COLO668 (cell line): ENCODE data around the gene PRR15.
A peak's percentile ranks its signal among the peaks of the same experiment; 100 is the strongest.

Source experiments
- DNase-seq: peaks from one replicate; lab custom pipeline; 2025; ENCODE audit not compliant: unreplicated experiment; lab: John Stamatoyannopoulos, UW

Gene PRR15

DNA sequence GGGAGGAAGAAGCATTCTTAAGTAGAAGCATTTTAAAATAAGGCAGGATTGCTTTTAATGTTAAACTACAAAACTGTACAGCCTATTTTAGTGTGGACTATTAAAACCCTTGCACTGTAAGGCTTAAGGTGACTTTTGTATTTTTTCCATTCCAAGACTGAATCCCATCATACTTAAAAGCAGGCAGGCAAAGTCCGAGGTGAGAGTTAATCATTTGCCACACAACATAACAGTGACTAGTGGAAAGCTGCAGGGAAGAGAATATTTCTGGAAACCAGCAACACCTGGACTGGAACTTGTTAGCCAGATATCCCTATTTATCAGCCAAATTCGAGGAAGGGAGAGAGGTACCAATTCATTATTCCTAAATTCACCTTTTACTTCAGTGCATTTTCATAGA is 3.5 kb downstream of the PRR15 start:
- DNase-seq: peak; percentile 22

DNA sequence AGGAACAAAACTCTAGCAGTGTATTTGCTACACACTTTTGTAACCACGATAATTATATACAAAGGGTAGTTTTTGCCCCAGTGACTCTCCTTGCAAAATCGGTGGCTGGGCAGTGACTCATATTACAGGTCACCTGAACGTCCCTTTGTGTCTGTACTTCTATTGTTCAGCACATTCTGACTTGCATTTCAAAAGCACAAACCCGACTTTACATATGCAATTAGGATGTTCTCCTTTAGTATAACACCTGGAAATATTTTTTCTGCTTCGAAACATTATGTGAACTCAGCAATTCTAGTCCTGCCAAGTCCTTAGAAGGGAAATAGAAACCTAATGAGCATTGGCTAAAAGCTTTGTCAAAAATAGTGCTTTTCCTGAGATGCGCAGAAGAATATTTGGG is 6.0 kb downstream of the PRR15 start:
- peak; percentile 67 for DNase-seq

DNA sequence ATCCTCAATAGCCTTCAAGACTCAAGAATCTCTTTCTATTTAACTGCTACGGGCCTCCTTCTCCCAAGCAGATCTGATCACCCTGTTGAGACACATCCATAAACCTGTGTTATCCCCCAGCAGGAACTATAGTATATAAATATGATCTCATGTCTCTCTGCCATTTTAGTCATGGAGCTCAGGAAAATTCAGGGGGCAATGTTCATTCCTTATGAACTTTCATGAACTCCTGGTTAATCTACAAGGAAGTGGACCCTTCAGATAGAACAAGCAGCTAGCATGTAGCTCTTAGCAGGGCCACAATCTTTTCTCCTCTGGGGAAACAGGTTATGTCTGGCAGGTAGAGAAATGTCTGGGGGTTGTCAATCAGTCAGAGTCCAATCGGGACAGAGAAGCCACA is 8.9 kb downstream of the PRR15 start:
- DNase-seq: no peak

DNA sequence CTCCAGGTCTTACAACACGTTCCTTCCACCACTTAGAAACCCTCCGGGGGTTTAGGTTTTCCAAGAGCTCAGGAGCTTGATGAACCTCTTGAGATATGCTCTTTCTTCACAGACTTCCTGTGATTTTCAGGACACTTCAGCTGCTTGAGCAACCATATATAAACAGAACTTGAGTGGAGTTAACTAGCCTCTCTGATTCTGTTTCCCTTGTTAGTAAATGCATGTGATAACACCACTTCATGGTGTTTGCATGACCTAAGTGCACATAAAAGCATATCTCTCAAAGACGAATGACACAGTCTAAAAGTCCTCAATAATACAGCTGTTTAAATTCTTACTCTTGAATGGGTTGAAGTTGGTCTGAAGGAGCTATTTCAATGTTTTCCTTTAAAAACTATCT is 9.9 kb downstream of the PRR15 start:
- DNase-seq: no peak

DNA sequence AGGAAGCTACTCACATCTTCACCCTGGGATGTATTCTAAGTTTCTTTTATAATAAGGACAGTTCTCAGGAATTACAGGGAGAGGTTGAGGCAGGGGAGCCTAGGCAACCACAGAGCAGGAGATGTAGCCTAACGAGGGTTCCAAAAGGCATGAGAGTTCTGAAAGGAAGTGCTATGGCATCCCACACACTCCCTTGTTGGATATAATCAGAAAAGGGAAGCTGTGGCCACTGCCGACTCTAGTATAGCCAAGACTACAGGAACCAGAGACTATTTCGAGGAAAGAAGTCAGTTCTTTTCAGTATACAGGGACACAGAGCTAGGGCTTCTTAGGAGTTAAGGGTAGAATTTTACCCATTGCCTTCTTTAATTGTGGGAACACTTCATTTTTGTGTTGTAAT is 11.0 kb downstream of the PRR15 start:
- no peak for DNase-seq

DNA sequence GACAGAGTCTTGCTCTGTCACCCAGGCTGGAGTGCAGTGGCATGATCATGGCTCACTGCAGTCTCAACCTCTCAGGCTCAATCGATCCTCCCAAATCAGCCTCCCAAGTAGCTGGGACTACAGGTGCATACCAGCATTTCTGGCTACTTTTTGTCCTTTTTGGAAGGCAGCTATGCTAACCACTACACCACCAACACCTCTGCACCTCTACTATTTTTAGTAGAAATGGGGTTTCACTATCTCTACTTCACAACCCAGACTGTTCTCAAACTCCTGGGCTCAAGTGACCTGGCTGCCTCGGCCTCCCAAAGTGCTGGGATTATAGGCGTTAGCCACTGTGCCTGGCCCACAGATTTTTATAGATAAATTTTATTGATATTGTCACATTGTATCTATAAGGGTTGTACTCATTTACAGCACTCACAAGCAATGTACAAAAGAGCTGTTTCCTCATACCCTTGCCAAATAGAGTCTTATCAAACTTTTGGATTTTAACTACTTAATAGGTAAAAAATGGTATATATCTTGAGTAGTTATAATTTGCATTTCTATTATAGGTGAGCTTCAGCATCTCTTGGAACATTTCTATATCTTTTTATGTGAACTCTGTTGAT is 23.7 kb downstream of the PRR15 start:
- no peak for DNase-seq

DNA sequence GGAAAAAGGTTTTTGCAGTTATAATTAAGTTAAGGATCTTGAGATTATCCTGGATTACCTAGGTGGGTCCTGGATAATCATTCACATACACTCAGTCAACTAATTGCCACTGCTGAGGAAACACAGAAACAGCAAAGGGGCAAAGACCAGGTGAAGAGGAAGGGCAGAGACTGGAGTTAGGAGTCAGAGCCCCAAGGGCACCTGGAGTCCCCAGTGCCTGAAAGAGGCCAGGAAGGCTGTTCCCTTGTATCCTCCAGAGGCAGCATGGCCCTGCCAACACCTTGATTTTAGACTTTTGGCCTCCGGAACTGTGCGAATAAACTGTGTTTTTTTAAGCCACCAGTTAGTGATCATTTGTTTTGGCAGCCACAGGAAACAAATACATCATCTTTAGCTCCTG is 24.6 kb downstream of the PRR15 start:
- DNase-seq: no peak

DNA sequence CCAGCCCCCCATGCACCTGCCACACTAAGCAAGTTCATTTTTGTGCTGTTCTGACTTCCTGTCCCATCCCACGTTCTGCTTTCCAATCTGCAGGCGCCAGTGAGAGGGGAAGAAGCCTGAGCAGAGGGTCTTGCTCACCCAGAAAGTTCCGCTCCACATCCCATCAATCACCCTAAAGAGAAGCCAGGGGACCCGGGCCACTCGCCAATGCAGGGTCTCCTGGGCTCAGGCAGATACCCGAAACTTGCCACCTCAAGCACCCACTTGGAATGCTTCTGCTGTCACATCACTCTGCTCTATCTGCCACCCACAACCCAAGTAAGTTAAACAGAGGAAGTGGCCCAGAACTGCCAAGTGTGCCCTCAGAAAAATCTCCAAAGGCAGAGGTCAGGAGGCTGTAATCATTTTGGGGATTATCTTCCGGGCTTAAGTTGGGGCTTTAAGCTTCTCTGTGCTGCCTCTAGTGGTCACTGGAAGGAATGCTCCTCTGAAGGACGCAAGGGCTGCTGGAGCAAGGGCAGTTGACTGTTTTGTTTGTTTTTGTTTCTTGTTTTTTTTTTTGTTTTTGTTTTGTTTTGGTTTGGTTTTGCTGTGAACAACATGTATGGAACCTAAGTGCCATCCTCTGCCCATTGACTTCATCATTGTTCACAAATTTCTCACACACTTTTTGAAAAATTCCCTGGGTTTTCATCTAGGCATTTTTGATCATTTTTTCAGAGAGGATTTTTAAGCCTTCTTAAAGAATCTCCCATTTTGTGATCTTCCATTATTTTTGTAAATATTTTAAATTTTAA is 25.5 kb downstream of the PRR15 start:
- peak; percentile 64 for DNase-seq

DNA sequence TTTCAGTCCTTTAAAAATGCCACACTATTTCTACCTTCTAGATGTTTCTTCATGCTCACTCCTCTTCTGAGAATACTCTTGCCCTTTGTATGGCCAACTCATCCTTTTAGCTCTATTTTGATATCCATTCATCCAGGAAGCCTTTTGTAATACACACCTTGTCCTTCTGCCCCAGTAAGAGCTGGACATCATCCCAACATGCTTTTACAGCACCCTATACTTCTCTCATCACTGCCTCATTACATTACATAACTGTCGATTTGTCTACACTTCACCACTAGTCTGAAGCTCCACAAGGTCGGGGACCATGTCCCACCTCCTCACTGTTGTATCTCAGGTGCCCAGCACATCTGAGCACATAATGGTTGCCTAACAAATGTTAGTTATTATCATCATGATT is 29.2 kb downstream of the PRR15 start:
- no peak for DNase-seq

DNA sequence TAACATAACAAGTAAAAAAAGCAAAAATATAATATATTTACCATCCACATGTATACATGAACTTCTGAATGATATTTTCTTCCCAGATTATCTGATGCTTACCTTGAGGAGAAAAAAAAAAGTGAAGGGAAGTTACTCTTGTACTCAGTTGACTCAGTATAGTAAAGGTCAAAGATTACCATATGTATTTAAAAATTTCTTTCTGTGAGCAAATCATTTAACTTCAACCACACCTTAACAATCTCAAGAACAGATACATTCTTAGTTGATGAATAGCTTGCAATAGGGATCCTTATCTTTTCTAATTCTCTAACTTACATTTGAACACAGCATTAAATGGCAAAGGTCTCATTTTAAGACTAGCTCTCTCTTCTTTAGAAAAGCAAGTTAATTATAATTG is 29.8 kb downstream of the PRR15 start:
- no peak for DNase-seq

DNA sequence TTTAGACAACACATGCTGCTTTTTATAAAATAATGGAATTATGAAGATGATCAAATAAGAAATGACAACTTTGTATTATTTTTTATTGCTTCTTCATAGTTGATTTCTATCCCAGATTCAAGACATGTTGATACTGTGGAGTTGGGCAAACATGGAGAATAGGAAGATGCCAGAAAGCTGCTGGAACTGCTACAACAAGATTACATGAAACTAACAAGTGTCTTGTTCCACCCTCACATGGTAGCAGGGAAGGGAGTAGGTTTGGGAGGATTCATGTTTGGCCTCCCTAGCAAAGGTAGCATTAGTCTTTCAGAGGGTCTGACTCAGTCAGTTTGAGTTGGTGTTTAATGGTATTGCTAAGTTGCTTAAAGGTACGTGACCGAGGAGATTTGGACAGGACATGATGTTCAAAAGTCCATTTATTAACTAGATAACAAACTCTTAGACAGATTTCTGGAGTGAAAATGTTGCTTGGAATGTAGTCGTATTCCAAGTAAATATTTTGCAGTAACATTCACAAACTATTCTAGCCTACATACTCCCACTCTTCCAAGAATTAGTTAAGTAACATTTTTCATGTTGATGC is 33.1 kb downstream of the PRR15 start:
- DNase-seq: no peak

DNA sequence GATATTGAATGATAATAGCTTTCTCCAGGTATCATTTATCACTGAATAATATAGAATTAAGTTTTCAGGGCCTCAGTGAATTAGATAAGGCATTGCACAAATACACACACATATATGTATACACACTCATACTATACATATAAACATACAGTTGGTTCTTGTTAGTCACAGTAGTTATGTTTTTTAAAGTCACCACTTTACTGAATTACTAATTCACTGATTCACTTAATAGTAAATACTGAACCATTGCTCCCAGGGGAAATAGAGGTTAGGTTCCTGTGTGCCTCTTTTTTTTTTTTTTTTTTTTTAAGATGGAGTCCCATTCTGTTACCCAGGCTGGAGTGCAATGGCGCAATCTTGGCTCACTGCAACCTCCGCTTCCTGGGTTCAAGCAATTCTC is 33.6 kb downstream of the PRR15 start:
- no peak for DNase-seq

DNA sequence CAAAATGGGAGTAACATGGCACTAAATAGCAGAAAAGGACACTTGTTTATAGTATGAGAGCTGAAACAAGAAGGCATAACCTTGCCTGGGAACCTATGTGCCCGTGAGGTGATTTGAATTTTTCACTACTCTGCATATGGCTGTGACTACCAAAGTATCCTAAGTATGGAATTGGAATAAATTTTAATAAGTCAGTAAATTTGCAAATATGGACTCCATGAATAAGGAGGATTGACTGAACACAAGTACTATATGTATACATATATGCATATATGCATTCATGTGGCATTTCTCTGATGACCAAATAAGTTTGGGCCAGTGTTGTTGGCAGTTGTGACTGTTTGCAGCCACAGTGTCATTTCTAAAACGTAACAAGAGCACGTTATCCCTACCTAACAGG is 34.5 kb downstream of the PRR15 start:
- no peak for DNase-seq

DNA sequence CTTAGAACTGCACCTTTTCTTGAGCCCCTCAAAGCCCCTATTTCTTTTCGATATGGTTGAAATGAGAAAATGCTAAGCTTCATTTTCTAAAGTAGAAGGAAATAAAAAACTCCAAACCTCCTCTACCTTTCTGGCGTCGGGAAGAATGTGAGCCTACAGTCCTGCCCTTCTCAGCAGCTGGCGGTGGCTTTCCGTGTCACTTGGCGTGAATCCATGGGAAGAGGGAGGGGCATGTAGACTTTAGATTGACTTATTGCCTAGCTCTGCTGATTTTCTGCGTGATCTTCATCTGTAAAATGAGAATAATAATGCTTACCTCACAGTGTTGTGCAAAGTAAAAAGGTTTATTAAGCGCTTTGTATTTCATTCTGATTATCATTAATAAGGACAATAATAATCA is 35.0 kb downstream of the PRR15 start:
- DNase-seq: no peak

DNA sequence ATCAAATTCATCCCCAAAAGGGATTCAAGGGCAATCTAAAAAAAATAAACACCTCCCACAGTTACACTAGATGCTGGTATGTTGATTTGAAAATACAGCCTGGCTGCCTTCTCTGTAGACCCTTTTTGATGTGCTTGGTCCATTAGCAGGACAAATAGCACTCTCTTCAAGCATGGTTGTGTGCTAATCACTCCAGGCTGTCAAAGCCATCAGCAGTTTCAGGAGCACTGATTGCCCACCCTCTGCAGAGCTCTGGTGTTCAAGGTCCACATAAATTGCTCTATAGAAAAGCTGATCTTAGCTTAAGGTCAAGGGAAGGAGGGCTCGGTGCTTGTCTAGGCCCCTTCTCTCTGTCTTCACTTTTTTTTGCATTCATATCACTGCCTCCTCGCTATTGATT is 35.4 kb downstream of the PRR15 start:
- DNase-seq: no peak

DNA sequence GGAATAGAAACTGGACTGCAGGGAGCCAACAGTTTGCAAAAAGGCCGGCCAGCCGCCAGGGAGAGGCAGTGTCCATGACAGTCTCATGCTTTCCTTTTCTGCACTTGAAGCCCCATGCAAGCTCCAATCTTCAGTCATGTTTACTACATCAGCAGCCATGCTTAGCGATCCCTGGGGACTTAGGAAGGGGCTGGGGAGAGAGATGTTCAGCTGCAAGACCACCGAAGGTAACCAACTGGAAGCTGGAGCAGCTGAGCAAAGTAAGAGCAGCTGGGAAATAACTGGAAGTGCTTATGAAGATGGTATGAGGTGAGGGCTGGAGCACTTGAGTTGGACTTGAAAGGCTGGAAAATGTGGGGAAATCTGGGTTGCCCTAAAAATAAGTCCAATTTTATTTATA is 37.0 kb downstream of the PRR15 start:
- DNase-seq: no peak

DNA sequence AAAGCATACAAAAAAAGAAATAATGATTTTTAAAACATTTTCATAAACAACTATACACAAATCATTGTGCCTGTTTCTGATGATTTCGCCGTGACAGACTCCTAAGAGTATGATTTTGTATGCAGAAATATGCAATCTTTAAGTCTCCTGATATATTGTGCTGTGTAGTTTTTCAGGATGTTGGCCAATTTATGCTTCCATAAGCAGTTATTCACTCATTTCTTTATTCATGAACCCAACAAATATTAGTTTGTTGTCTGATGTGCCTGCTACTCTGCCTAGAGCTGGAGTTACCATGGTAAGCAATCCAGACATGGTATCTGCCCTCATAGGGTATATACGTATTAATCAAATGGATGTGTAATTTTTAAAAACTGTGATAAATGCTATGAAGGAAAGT is 40.4 kb downstream of the PRR15 start:
- no peak for DNase-seq

DNA sequence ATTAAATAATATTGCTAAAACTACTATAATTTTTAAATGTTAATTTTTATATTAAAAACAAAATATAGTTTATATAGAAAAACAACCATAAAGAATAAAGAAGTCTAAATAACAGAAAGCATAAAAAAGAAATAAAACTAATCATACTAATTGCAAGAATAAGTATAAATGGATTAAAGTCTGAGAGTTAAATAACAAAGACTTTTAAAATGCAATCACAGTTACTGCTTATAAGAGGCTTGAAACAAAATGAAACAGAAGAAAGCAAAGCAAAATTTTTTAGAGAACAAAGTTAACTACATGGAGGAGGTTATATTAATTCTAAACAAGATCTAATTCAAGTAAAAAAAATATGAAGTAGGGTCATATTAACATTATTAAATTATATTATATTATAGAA is 41.1 kb downstream of the PRR15 start:
- no peak for DNase-seq

DNA sequence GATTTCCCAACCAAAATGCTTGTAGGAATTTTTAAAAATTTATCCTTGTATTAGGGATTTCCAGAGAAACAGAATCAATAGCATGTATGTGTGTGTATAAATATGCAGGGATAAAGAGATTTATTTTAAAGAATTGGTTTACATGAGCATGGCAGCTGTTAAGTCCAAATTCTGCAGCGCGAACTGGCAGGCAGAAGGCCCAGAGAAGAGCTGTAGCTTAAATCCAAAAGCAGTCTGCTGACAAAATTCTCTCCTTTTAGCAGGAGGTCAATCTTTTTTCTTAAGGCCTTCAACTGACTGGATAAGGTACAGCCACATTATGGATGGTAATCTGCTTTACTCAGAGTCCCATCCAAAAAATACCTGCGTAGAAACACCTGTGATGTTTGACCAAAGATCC is 42.0 kb downstream of the PRR15 start:
- DNase-seq: no peak

DNA sequence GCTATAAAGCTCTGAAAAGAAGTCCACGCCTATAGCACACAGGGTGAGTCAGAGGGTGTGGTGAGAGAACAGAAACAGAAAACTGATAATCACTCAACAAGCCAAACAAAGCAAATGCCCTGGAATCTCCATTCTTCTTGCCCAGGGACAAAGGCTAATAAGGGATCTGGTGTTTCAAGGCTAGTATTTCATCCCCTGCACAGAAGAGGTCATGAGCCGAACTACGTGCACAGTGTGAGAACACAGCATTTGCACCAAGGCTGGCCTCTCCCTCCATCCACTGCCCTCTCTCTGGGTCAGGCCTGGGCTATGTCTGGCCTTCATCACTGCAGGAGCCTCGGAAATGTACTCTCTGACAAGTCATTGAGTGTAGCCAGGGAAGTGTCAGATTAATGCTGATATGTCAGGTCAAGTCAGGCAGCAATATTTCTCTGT is 42.7 kb downstream of the PRR15 start:
- peak; percentile 51 for DNase-seq

DNA sequence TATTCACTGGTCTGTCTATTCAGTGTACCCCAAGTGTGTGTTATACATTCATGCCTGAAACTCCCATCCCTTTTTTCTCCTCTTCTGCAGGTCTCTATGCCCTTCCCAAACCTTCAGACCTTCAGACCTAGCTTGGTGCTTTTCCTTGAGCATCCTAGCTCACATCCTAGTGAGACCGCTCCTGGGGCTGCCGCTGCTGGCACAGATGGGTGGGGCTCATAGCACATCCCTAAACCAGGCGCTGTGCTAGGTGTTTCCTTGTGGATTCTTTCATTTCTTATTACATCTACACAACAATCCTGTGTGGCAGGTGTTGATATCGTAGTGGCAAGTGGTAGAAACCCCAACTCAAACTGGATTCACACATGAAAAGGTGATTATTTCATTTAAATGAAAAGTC is 43.2 kb downstream of the PRR15 start:
- no peak for DNase-seq

DNA sequence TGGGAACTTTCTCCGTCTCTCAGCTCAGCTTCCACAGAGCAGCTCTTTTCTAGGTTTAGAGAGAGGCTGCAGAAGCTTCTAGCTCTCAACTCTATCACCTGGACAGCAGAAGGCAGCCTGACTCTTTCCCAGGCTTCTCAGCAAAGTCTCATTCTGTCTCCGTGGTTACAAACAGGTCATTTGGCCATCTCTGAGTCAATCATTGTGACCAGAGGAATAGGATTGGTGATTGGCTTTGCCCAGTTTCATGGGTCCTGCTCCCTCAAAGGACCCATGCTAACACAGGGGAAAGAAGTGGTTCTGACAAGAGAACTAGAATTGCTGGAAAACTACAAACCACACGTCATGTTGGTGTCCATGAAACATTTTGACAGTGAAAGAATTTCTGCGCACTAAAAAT is 43.6 kb downstream of the PRR15 start:
- DNase-seq: no peak

DNA sequence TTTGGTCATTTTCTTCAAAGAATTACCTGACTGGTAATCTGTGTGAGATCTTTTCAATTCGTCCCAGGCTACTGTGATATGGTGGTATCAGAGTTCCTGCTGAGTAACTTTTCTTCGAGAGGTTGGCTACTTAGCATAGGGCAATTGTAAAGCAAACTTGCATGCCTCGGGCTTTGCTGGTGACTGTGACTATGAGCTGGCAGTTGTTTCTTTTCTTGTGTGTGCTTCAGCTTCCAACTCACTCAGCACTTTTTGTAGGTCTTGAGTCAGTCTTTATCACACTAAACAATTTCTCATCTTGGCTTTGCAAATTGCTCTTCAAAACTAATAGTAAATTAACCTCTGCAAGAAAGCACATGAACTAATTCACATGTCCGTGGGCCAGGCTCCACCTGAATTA is 44.3 kb downstream of the PRR15 start:
- no peak for DNase-seq
